Right lobe of liver (tissue), 6 donors: ENCODE measurements around the gene LRRC9. TPM values are rescaled to one million over a fixed set of nuclear protein-coding genes. Genes with fewer than 3 reads are reported as not detected.
"Not testable (repeated sequence)": the region's sequence is repeated elsewhere in the genome, so short reads cannot be mapped to it uniquely, and the experiment has no call there.

Source experiments
- ATAC-seq, 4 donors: fragments of 200-7000 bp; cut with Tn5 transposase; one replicate each; pipeline ENCODE4 v1.9.1; 2020; ENCODE audit warnings: mild to moderate bottlenecking in 4 of 4, moderate library complexity in 4 of 4
- DNase-seq, 3 donors: peaks; one replicate each; pipeline ENCODE4 v3.0.0-alpha.2; 2020
- H3K27ac ChIP-seq, 3 donors: fragments of 200-600 bp; one replicate each; pipeline ENCODE4 v1.8.0; 2022
- H3K27me3 ChIP-seq, 2 donors: fragments of 200-600 bp; one replicate each; pipeline ENCODE4 v1.8.0; 2022
- H3K36me3 ChIP-seq, 4 donors: fragments of 200-600 bp; sonication (generic) in 1 of 4; one replicate each; pipeline versions ENCODE4 v1.5.1 to v1.8.0; 2017 to 2022; ENCODE audit warnings: control low read depth in 1 of 4
- H3K4me1 ChIP-seq, 4 donors: fragments of 200-600 bp; sonication (generic) in 1 of 4; one replicate each; pipeline versions ENCODE4 v1.5.1 to v1.8.0; 2017 to 2022; ENCODE audit warnings: control low read depth in 1 of 4
- H3K4me3 ChIP-seq, 3 donors: fragments of 200-600 bp; one replicate each; pipeline ENCODE4 v1.8.0; 2022
- H3K9me3 ChIP-seq, 4 donors: fragments of 200-600 bp; sonication (generic) in 1 of 4; one replicate each; pipeline versions ENCODE4 v1.5.1 to v1.8.0; 2017 to 2022; ENCODE audit warnings: control low read depth in 1 of 4
- POLR2A ChIP-seq: fragments of 450-650 bp; IDR thresholded peaks from one replicate; pipeline ENCODE4 v1.6.1; 2017; ENCODE audit warnings: antibody characterized with exemption, mild to moderate bottlenecking
- WGBS: methylation state at CpG from one replicate; pipeline ENCODE4 v1.1.6; 2018; ENCODE audit warnings: low coverage, low lambda C conversion rate; ENCODE audit not compliant: insufficient coverage; ENCODE audit errors: missing lambda C conversion rate; 5-methylcytosine and 5-hydroxymethylcytosine counted together
- intact Hi-C, 2 donors: fragments of 100-400 bp; cut with DNase I; formaldehyde crosslinking; loops; one replicate each; pipeline versions ENCODE4 v1.11.2 to v1.14.1; 2022
- total RNA-seq, 6 experiments: library from RNA; depleted of rRNA in 2 of 6; stranded (reverse); fragments of >200 nt in 2 of 6; fragmentation: NEBNext Ultra II Directional in 3 of 6; extraction: Animal tissue kit (Norgen Biotek cat#: 25700) in 3 of 6; gene quantifications; one replicate each; pipeline versions ENCODE4 v1.1.0 to v1.2.4, GENCODE V29; 2016 to 2023
- TF ChIP-seq, protein P1 (sequence below), 4 donors: fragments of 200-600 bp in 3 of 4; fragments of 450-650 bp in 1 of 4; IDR thresholded peaks; one replicate each; pipeline versions ENCODE4 v1.5.1 to v1.8.0; 2016 to 2022; ENCODE audit warnings: antibody characterized with exemption in 4 of 4, mild to moderate bottlenecking in 2 of 4
- donor health status: DM: no; HTN: yes; CAD: no.
- donor health status: DM: no; HTN: no; CAD: no.
- donor health status: DM: no; HTN: no; CAD: no.
- donor health status: DM: no; HTN: yes; CAD: no.
- donor health status: DM: no; HTN: yes; CAD: no.

LRRC9 gene
- total RNA-seq, 6 experiments from 2014 or later, result 0.15 TPM; not detected in 5

DNA sequence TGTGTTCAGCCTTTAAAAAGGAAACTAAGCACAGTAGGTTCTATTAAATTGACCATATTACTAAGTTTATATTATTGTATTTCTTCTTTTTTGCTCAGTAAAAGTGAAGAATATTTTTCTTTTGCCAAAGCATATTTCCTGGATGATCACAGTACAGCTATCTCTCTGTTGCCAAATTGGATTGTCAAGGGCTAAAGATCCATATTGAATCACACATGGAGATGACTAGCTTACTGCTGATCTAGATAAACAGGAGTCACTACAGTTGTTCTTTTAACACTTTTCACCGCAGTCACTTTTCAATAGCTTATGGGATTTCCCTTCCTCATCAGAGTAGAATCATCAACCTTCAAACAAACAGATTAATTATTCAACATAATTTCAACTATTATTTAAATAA, 78.6 kb downstream of the LRRC9 start:
- Histone ChIP-seq H3K27ac (no peak overlapping the region), H3K36me3 (no peaks in the 10 kb centered on the region), H3K4me3 (no peak overlapping the region), H3K27me3 (no peaks in the 10 kb centered on the region), H3K4me1 (peaks cover 0 to 8% (median 0%) of the 10 kb centered on the region in 4 donors), H3K9me3 (no peaks in the 10 kb centered on the region)
- DNase-seq, result no peak
- TF ChIP-seq, protein P1, sequence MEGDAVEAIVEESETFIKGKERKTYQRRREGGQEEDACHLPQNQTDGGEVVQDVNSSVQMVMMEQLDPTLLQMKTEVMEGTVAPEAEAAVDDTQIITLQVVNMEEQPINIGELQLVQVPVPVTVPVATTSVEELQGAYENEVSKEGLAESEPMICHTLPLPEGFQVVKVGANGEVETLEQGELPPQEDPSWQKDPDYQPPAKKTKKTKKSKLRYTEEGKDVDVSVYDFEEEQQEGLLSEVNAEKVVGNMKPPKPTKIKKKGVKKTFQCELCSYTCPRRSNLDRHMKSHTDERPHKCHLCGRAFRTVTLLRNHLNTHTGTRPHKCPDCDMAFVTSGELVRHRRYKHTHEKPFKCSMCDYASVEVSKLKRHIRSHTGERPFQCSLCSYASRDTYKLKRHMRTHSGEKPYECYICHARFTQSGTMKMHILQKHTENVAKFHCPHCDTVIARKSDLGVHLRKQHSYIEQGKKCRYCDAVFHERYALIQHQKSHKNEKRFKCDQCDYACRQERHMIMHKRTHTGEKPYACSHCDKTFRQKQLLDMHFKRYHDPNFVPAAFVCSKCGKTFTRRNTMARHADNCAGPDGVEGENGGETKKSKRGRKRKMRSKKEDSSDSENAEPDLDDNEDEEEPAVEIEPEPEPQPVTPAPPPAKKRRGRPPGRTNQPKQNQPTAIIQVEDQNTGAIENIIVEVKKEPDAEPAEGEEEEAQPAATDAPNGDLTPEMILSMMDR (IDR thresholded peaks at IDR 0.05), result no peak
- TF ChIP-seq POLR2A, result no peak
- peak in 2 of 4 donors; percentile 38 to 91 for ATAC-seq
- WGBS, result 42% methylated on average over 1 of the region's 1 CpG
- intact Hi-C loops, result no loop called here

DNA sequence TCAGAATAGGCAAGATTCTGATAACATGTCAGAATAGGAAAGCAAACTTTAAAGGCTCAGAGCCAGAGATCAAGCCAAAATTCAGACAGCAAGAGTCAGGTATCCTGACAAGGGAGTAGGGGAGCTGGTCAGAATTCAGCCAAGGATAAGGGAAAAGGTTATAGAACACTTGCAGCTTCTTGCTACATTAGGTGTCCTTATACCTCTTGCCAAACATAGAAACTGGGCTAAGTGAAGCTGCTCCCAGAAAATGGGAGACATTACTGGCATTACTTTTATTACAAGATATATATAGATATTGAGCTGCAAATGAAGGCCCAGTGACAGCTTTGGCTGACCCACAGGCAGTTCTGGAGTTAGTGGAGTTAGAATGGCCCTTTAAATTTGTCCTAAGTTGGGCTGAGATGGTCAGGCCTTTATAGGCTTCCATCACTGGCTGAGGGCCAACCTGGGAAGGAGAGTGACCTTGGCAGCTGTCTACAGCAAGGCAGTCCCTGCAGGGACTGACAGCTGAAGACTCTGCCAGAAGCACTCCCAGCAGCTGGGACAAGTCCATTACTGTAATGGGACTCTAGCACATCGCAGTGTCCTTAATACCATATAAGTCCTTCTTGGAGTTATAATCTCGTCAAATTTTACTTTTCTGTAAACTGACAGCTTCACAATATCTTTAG, 83.0 kb downstream of the LRRC9 start:
- no peaks in the 10 kb centered on the region for H3K27me3 ChIP-seq
- peak overlapping the region in 1 of 3 donors; percentile 24 for H3K4me3 ChIP-seq
- ATAC-seq, result peak; percentile 85 to 97 (median 96)
- H3K9me3 ChIP-seq, result no peaks in the 10 kb centered on the region
- WGBS, result 18% methylated on average over 2 of the region's 2 CpGs
- peak; percentile 72 to 93 (median 85) for DNase-seq
- TF ChIP-seq POLR2A, result no peak
- TF ChIP-seq, protein P1 (IDR thresholded peaks at IDR 0.05), result no peak
- intact Hi-C loops, result no loop called here
- H3K27ac ChIP-seq, result no peak overlapping the region
- peaks cover 0 to 9% (median 4%) of the 10 kb centered on the region in 4 donors for H3K4me1 ChIP-seq
- no peaks in the 10 kb centered on the region for H3K36me3 ChIP-seq

DNA sequence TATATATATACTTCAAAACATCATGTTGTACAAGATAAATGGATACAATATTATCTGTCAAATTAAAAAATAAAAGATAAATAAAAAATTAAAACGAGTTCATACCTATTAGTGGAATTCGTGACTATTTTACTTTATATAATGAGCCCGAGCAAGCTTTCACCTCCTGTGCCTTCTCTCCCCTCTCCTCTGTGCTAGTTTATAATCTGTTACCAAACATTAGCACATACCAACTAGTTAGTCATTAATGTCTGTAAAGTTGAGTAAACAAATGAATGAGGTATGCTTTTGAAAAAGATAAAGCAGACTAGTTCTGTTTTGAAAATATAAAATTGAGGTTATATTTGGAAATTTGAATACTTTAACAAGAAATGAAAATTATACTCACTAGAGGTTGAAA, 84.0 kb downstream of the LRRC9 start:
- no peaks in the 10 kb centered on the region for H3K9me3 ChIP-seq
- peak overlapping the region in 1 of 3 donors; percentile 12 for H3K27ac ChIP-seq
- H3K27me3 ChIP-seq, result no peaks in the 10 kb centered on the region
- no peaks in the 10 kb centered on the region for H3K36me3 ChIP-seq
- TF ChIP-seq POLR2A, result peak; percentile 36
- TF ChIP-seq, protein P1 (IDR thresholded peaks at IDR 0.05), result no peak
- DNase-seq, result no peak
- intact Hi-C loops, result no loop called here
- peak; percentile 74 to 92 (median 82) for ATAC-seq
- peaks cover 0 to 9% (median 4%) of the 10 kb centered on the region in 4 donors for H3K4me1 ChIP-seq
- H3K4me3 ChIP-seq, result peak overlapping the region in 2 of 3 donors; percentile 2 to 24
- WGBS, result 11% methylated on average over 3 of the region's 3 CpGs

DNA sequence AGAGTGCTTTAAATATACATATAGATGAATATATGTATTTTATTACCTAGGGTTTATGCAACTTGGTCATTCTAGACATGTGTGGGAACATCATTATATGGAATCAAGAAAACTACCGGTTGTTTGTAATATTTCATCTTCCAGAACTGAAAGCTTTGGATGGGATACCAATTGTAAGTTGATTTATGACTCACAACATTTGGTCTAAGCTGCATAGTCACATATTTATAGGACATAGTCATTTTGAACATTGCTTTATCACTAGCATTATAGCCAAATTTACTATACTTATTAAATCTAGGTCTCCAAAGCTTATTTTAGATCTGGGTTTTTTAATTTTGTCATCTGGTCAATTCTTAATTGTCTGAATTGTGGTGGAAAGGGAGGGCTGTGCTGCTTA, 88.1 kb downstream of the LRRC9 start:
- Histone ChIP-seq H3K4me3 (no peak overlapping the region), H3K9me3 (no peaks in the 10 kb centered on the region), H3K27me3 (no peaks in the 10 kb centered on the region), H3K4me1 (peaks cover 0 to 7% (median 3%) of the 10 kb centered on the region in 4 donors), H3K36me3 (no peaks in the 10 kb centered on the region), H3K27ac (no peak overlapping the region)
- DNase-seq (no peak), ATAC-seq (no peak)
- intact Hi-C loops, result no loop called here
- no peak for TF ChIP-seq POLR2A
- TF ChIP-seq, protein P1 (IDR thresholded peaks at IDR 0.05), result no peak
- WGBS, result 79% methylated on average over 1 of the region's 1 CpG

DNA sequence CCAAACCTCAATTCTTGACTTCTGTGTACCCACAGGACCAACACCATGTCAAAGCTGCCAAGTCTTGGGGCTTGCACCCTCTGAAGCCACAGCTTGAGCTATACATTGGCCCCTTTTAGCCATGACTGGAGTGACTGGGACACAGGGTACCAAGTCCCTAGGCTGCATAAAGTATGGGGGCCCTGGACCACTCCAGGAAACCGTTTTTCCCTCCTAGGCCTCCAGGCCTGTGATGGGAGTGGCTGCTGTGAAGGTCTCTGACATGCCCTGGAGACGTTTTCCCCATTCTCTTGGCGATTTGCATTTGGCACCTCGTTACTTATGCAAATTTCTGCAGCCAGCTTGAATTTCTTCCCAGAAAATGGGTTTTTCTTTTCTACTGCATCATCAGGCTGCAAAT, 90.3 kb downstream of the LRRC9 start:
- H3K36me3 ChIP-seq, DNase-seq, H3K4me3 ChIP-seq, H3K27ac ChIP-seq, intact Hi-C loops, ATAC-seq, H3K4me1 ChIP-seq, H3K27me3 ChIP-seq, H3K9me3 ChIP-seq: not testable (repeated sequence)
- 63% methylated on average over 4 of the region's 4 CpGs for WGBS
